HCT116 (cell line): ENCODE results near the gene PRKCH.

Source experiments
- RAD21 ChIP-seq: IDR thresholded peaks from 2 replicates; pipeline ENCODE4 v1.6.1; 2012; ENCODE audit warnings: low read depth, mild to moderate bottlenecking
- SP1 ChIP-seq: IDR thresholded peaks from 2 replicates; pipeline ENCODE4 v1.6.1; 2012; ENCODE audit warnings: low read depth
- ZNF274 ChIP-seq: fragments of 200-500 bp; sonication (Bioruptor generic); IDR thresholded peaks from 2 replicates; pipeline ENCODE4 v1.6.1; 2014; ENCODE audit warnings: mild to moderate bottlenecking, low read depth, low read length, inconsistent platforms
- TF ChIP-seq, protein P1 (sequence below): IDR thresholded peaks from 2 replicates; pipeline ENCODE4 v1.6.1; 2012; ENCODE audit warnings: low read depth

DNA sequence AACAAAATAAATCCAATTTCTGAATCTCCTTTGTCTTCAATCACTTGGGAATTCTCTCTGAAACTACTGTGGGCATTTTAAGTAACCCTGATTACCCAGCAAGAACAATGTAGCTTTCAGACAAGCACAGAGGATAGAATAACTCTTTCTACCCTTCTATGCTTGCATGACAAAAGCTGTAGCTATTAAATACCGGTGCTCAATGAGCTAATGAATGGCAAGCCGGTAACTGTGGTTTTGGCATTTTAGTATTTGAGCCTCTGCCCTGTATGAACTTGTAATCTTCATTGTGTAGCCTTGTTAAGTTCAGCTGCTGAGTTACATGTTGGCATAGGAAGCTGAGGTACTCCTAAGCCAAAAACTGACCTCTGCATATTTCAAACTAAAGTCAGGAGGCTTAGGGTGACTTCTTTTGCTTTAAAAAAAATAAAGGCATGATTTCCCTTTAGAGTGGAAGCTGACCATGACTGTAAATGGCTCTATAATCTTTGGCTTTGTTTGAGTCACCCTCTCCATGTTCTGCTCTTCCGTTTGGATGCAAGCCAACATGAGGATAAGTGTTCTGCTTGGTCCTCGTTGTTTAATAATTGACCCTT, 202.9 kb downstream of the PRKCH start:
- TF ChIP-seq RAD21 (no peak), SP1 (peak; percentile 51; the same call in 1 of the 2 replicates), ZNF274 (no peak)
- TF ChIP-seq, protein P1, sequence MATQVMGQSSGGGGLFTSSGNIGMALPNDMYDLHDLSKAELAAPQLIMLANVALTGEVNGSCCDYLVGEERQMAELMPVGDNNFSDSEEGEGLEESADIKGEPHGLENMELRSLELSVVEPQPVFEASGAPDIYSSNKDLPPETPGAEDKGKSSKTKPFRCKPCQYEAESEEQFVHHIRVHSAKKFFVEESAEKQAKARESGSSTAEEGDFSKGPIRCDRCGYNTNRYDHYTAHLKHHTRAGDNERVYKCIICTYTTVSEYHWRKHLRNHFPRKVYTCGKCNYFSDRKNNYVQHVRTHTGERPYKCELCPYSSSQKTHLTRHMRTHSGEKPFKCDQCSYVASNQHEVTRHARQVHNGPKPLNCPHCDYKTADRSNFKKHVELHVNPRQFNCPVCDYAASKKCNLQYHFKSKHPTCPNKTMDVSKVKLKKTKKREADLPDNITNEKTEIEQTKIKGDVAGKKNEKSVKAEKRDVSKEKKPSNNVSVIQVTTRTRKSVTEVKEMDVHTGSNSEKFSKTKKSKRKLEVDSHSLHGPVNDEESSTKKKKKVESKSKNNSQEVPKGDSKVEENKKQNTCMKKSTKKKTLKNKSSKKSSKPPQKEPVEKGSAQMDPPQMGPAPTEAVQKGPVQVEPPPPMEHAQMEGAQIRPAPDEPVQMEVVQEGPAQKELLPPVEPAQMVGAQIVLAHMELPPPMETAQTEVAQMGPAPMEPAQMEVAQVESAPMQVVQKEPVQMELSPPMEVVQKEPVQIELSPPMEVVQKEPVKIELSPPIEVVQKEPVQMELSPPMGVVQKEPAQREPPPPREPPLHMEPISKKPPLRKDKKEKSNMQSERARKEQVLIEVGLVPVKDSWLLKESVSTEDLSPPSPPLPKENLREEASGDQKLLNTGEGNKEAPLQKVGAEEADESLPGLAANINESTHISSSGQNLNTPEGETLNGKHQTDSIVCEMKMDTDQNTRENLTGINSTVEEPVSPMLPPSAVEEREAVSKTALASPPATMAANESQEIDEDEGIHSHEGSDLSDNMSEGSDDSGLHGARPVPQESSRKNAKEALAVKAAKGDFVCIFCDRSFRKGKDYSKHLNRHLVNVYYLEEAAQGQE: no peak
